NB4 (cell line): Measurements from ENCODE around the gene IL32.

ENCODE experiments used
- DNase-seq: peaks from one replicate; pipeline ENCODE4 v3.0.0; 2010; ENCODE audit warnings: low read depth
- H3K4me3 ChIP-seq: one replicate; pipeline ENCODE4 v1.5.1; 2011; ENCODE audit warnings: mild to moderate bottlenecking, low read depth, low read length, moderate library complexity
- CTCF ChIP-seq: IDR thresholded peaks from one replicate; pipeline ENCODE4 v1.5.1; 2012; ENCODE audit warnings: low read depth, low read length
- MAX ChIP-seq: IDR thresholded peaks from 2 replicates; pipeline ENCODE4 v1.6.1; 2011; ENCODE audit warnings: low read depth, low read length
- MYC ChIP-seq: IDR thresholded peaks from 2 replicates; pipeline ENCODE4 v1.6.1; 2011; ENCODE audit warnings: low read depth, low read length
- POLR2A ChIP-seq: IDR thresholded peaks from 2 replicates; pipeline ENCODE4 v1.6.1; 2011; ENCODE audit warnings: mild to moderate bottlenecking; ENCODE audit not compliant: insufficient read length; ENCODE audit errors: extremely low read depth

IL32 gene

GRCh38 chr16:3099732-3100499 is 34.5 kb downstream of the IL32 start:
- TF ChIP-seq MAX, result no peak
- TF ChIP-seq POLR2A, result no peak
- H3K4me3 ChIP-seq, result no peak overlapping the region
- DNase-seq, result peak; percentile 91

GRCh38 chr16:3101018-3101840 is 35.8 kb downstream of the IL32 start:
- TF ChIP-seq MYC, result 0 out of 2 replicates have a peak, but pooled peaks have one; percentile 45
- no peak for TF ChIP-seq POLR2A
- peak; percentile 44; the same call in 1 of the 2 replicates for TF ChIP-seq MAX
- peak; percentile 60 for TF ChIP-seq CTCF
- DNase-seq, result peak; percentile 79
- H3K4me3 ChIP-seq, result no peak overlapping the region

GRCh38 chr16:3101841-3102470 is 36.5 kb downstream of the IL32 start:
- TF ChIP-seq MAX (peak; percentile 32; the same call in 1 of the 2 replicates), MYC (0 out of 2 replicates have a peak, but pooled peaks have one; percentile 24), CTCF (no peak)
- H3K4me3 ChIP-seq, result no peak overlapping the region
- DNase-seq, result peak; percentile 89

- peak overlapping the region; percentile 69 for H3K4me3 ChIP-seq
- DNase-seq, result peak; percentile 94
- peak; percentile 70 for TF ChIP-seq MAX
- TF ChIP-seq POLR2A, result peak; percentile 79
- peak; percentile 84 for TF ChIP-seq MYC
- TF ChIP-seq CTCF, result no peak
Measured at GRCh38 chr16:3106205-3106928, 40.9 kb downstream of the IL32 start.

GRCh38 chr16:3112058-3112880 is 46.8 kb downstream of the IL32 start, which contains the start of gene ZNF205:
Gene ZNF205 (plus strand): TSS chr16:3112586. CDS start chr16:3113431, 845 bp downstream.
- no peak for DNase-seq
- no peak within 1 kb of the TSS for H3K4me3 ChIP-seq
- no peak for TF ChIP-seq CTCF
